K562 (cell line): Measurements from ENCODE around the gene CHST8. TPM values are rescaled to one million over a fixed set of nuclear protein-coding genes. Genes with fewer than 3 reads are reported as not detected.

Experiments
- ATAC-seq: fragments of 200-7000 bp; cut with Tn5 transposase; 3 replicates; pipeline ENCODE4 v1.9.1; 2020; ENCODE audit warnings: moderate library complexity
- BruUV-seq: library from RNA; stranded (reverse); fragments of 400-500 nt; replicated peaks from 2 replicates; lab custom pipeline; 2021; lab: Mats Ljungman, UMichigan
- CTCF ChIA-PET: fragments of 300-600 bp; formaldehyde crosslinking; extraction: SDS; loops from one replicate; lab custom pipeline; 2021; ENCODE audit warnings: low intra/inter-chr PET ratio; lab: Yijun Ruan, JAX
- POLR2A ChIA-PET: fragments of 300-600, 350-650 bp; sonication (Branson Sonifier 250); formaldehyde crosslinking; extraction: SDS; loops from one replicate; lab custom pipeline; 2021; ENCODE audit warnings: antibody characterized with exemption, inconsistent platforms; lab: Yijun Ruan, JAX
- DNase-seq, 4 experiments: peaks; one replicate each; pipeline versions ENCODE4 v3.0.0 to v3.0.0-alpha.2; 2011 to 2018; ENCODE audit warnings: low spot score in 3 of 4, mixed read lengths in 3 of 4; ENCODE audit errors: extremely low read depth in 1 of 4
- FAIRE-seq: peaks from 2 replicates; lab custom pipeline; 2011; peaks lifted over from hg19 to GRCh38; lab: Jason Lieb, UNC
- H2AFZ ChIP-seq: 2 replicates; pipeline ENCODE4 v1.6.0; 2011; ENCODE audit warnings: low read depth, low read length, control low read depth, inconsistent platforms
- H3K27ac ChIP-seq: fragments of 200-600 bp; 3 replicates; pipeline ENCODE4 v1.8.0; 2011; ENCODE audit warnings: low read depth, mild to moderate bottlenecking, control low read depth, inconsistent platforms, low read length, moderate library complexity, mixed read lengths; ENCODE audit errors: extremely low read depth
- H3K27me3 ChIP-seq, 2 experiments: fragments of 300-600 bp in 1 of 2; 2 replicates in 1 of 2; 3 replicates in 1 of 2; pipeline versions ENCODE4 v1.6.0 to v1.8.0; 2011; ENCODE audit warnings: inconsistent platforms in 2 of 2, low read length in 2 of 2, mild to moderate bottlenecking in 1 of 2, mixed read lengths in 1 of 2, moderate library complexity in 1 of 2; ENCODE audit not compliant: control insufficient read depth in 2 of 2, insufficient read depth in 2 of 2
- H3K36me3 ChIP-seq: fragments of 300-600 bp; 3 replicates; pipeline ENCODE4 v1.8.0; 2011; ENCODE audit warnings: mild to moderate bottlenecking, low read length, inconsistent platforms; ENCODE audit not compliant: control insufficient read depth, insufficient read depth
- H3K4me1 ChIP-seq, 2 experiments: fragments of 200-600 bp in 1 of 2; replicated peaks in 1 of 2; 2 replicates in 1 of 2; 3 replicates in 1 of 2; pipeline versions ENCODE4 v1.5.1 to v1.8.0; 2011; ENCODE audit warnings: inconsistent platforms in 2 of 2, low read length in 2 of 2, mild to moderate bottlenecking in 1 of 2, mixed read lengths in 1 of 2, moderate library complexity in 1 of 2; ENCODE audit not compliant: control insufficient read depth in 2 of 2, insufficient read depth in 2 of 2
- H3K4me2 ChIP-seq: 2 replicates; pipeline ENCODE4 v1.6.1; 2011; ENCODE audit warnings: low read length, control low read depth, inconsistent platforms, mixed read lengths; ENCODE audit not compliant: insufficient read depth
- H3K4me3 ChIP-seq: fragments of 200-600 bp; sonication (generic), shearing (Covaris generic); 2 replicates; pipeline ENCODE4 v1.5.1; 2016; ENCODE audit warnings: control low read depth, inconsistent platforms
- H3K79me2 ChIP-seq: fragments of 200-600 bp; 3 replicates; pipeline ENCODE4 v1.8.0; 2011; ENCODE audit warnings: low read length, inconsistent platforms; ENCODE audit not compliant: control insufficient read depth, insufficient read depth
- H3K9ac ChIP-seq, 2 experiments: 2 replicates each; pipeline versions ENCODE4 v1.6.0 to v1.6.1; 2011; ENCODE audit warnings: low read depth in 2 of 2, low read length in 2 of 2, control low read depth in 1 of 2, inconsistent platforms in 1 of 2, mild to moderate bottlenecking in 1 of 2, mixed read lengths in 1 of 2; ENCODE audit not compliant: insufficient read depth in 1 of 2
- H3K9me1 ChIP-seq: one replicate; pipeline ENCODE4 v1.6.0; 2011; ENCODE audit warnings: inconsistent platforms, mild to moderate bottlenecking, low read length, moderate library complexity; ENCODE audit not compliant: control insufficient read depth, insufficient read depth
- H3K9me3 ChIP-seq: replicated peaks from 2 replicates; pipeline ENCODE4 v1.5.1; 2011; ENCODE audit warnings: low read depth, low read length, inconsistent platforms; ENCODE audit not compliant: control insufficient read depth, insufficient read depth
- H4K20me1 ChIP-seq: replicated peaks from 2 replicates; pipeline ENCODE4 v1.6.1; 2011; ENCODE audit warnings: low read length, inconsistent platforms, mixed read lengths; ENCODE audit not compliant: control insufficient read depth, insufficient read depth
- CBFA2T2 ChIP-seq: fragments of 450-650 bp; conservative IDR thresholded peaks from 2 replicates; pipeline ENCODE4 v1.6.1; 2017; ENCODE audit warnings: mild to moderate bottlenecking
- CHD7 ChIP-seq: fragments of 200-600 bp; sonication (generic); IDR thresholded peaks from one replicate; pipeline ENCODE4 v1.6.1; 2012; ENCODE audit warnings: mild to moderate bottlenecking, low read depth, low read length, inconsistent platforms
- MCM2 ChIP-seq: fragments of 450-650 bp; IDR thresholded peaks from 2 replicates; pipeline ENCODE4 v1.6.1; 2017; ENCODE audit warnings: low read depth, mild to moderate bottlenecking
- RERE ChIP-seq: sonication (generic); formaldehyde crosslinking; IDR thresholded peaks from 2 replicates; pipeline ENCODE4 v1.8.0; 2023; ENCODE audit warnings: missing genetic modification reagents, mild to moderate bottlenecking, borderline replicate concordance
- TSC22D4 ChIP-seq: fragments of 450-650 bp; IDR thresholded peaks from 2 replicates; pipeline ENCODE4 v1.6.1; 2016; ENCODE audit warnings: missing genetic modification characterization, missing biosample characterization, control low read depth
- WGBS: fragments of 100-300 bp; shearing (Covaris generic); methylation state at CpG from one replicate; pipeline ENCODE4 v1.1.6; 2016; ENCODE audit warnings: low coverage, mixed read lengths; ENCODE audit not compliant: insufficient coverage; ENCODE audit errors: missing lambda C conversion rate; 5-methylcytosine and 5-hydroxymethylcytosine counted together
- in situ Hi-C: fragments of 300-500 bp; cut with MboI; formaldehyde crosslinking; loops from 4 replicates; pipeline ENCODE4 v1.15.0; 2018; ENCODE audit warnings: inconsistent platforms, mixed read lengths
- intact Hi-C: fragments of 100-400 bp; cut with micrococcal nuclease; formaldehyde crosslinking; loops from 2 replicates; pipeline ENCODE4 v1.14.2; 2022
- polyA plus RNA-seq, 8 experiments: library from polyadenylated mRNA; depleted of rRNA in 4 of 8; stranded (reverse) in 5 of 8; unstranded in 3 of 8; fragments of >200 nt; fragmentation: Nextera tagmentation in 2 of 8; fragmentation: Illumina TruSeq in 1 of 8; extraction: Ambion mirVana in 2 of 8; extraction: Trizol in 1 of 8; gene quantifications; 2 replicates each; pipeline versions ENCODE4 v1.2.1 to v1.2.3, GENCODE V29; 2011 to 2014; ENCODE audit warnings: inconsistent platforms in 1 of 8, missing spikeins in 1 of 8
- total RNA-seq, 7 experiments: library from RNA; depleted of rRNA in 6 of 7; stranded (reverse); fragments of >200 nt in 6 of 7; fragmentation: Illumina TruSeq in 2 of 7; extraction: Trizol in 2 of 7; gene quantifications; 2 replicates each; pipeline versions ENCODE4 v1.2.1 to v1.2.3, GENCODE V29; 2011 to 2021; ENCODE audit warnings: low replicate concordance in 1 of 7

Gene CHST8
- total and polyA plus RNA-seq, 9 of the 15 experiments (the other 6 are each of a cell fraction or from before 2014, with no cell fraction given) = 0.11 TPM; not detected in 8

DNA sequence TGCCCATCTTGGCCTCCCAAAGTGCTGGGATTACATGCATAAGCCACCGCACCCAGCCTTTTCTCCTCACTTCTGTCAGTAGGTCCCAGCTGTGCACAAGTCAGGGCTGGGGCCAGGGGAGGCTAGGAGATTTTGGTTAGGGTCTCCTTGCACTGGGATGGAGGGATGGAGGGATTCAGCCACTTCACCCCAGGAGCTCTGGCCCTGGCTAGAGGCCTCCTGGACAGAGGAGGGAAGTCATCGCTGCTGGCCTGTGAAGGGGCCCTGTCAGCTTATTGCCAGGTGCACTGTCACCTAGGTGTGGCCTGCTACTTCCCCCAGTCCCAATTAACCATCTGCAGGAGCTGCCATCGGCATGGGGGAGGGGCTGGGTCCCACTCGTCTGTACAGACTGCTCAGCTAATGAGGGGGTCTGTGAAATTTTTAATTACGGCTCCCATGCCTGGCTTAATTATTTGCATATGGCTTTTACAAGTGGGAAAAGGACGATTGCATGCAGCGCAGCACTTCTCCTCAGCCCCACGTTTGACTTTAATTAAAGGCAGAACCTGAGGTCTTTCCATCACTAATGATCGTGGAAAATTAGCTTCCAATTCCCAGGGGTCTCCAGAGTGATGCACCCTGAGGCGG lies 52.4 kb downstream of the CHST8 start:
- no TSS peak for BruUV-seq
- CTCF ChIA-PET = no interaction called here
- TF ChIP-seq CHD7 (no peak), TSC22D4 (tag) (no peak), RERE (CRISPR knock-in tag) (no peak), MCM2 (no peak), CBFA2T2 (no peak)

More for the DNA sequence above, 52.4 kb downstream of the CHST8 start:
- intact Hi-C loops (no loop called here), in situ Hi-C loops (no loop called here)
- DNase-seq (no peak), FAIRE-seq (no peak), ATAC-seq (no peak)
- POLR2A ChIA-PET = no interaction called here
- Histone ChIP-seq H3K9me3 (no peaks in the 10 kb centered on the region), H3K27me3 (peaks cover 3 to 26% of the 10 kb centered on the region in 2 experiments; a peak in 2 of 5 replicates), H3K9me1 (no peaks in the 10 kb centered on the region), H3K9ac (no peak overlapping the region), H3K79me2 (no peaks in the 10 kb centered on the region), H3K27ac (no peak overlapping the region), H4K20me1 (peaks cover 13% of the 10 kb centered on the region; the same call in 1 of the 2 replicates), H3K4me2 (no peak overlapping the region), H3K4me1 (no peaks in the 10 kb centered on the region), H3K36me3 (no peaks in the 10 kb centered on the region), H3K4me3 (no peak overlapping the region), H2AFZ (no peak overlapping the region)
- WGBS = 1% methylated on average over 9 of the region's 10 CpGs
